ENCODE results near the gene DMRTB1.

Gene DMRTB1

GRCh38 chr1:53449021-53449420 lies 10.2 kb upstream of the DMRTB1 start:
- H3K9ac ChIP-seq (ENCODE audit: low read length in 5 of 5), result no peak overlapping the region
- no peaks in the 10 kb centered on the region for H3K4me1 ChIP-seq (ENCODE audit: control insufficient read depth in 5 of 5, insufficient read depth in 5 of 5, low read length in 5 of 5)
- H3K27me3 ChIP-seq (ENCODE audit: control insufficient read depth in 5 of 5, insufficient read depth in 4 of 5, low read length in 5 of 5), result peaks cover 0 to 4% (median 2%) of the 10 kb centered on the region in 5 donors

GRCh38 chr1:53449693-53450092 lies 9.5 kb upstream of the DMRTB1 start:
- no peak overlapping the region for H3K9ac ChIP-seq (ENCODE audit: low read length in 5 of 5)

More at GRCh38 chr1:53449021-53449420, 10.2 kb upstream of the DMRTB1 start:
- H3K36me3 ChIP-seq (ENCODE audit: control insufficient read depth in 5 of 5, insufficient read depth in 5 of 5, low read length in 5 of 5), result no peaks in the 10 kb centered on the region
- H3K9me3 ChIP-seq (ENCODE audit: control insufficient read depth in 5 of 5, low read length in 5 of 5), result no peaks in the 10 kb centered on the region
- no peak overlapping the region for H3K27ac ChIP-seq (ENCODE audit: low read depth, low read length)
- no peak overlapping the region for H3K4me3 ChIP-seq (ENCODE audit: low read depth in 1 of 5, low read length in 5 of 5)

GRCh38 chr1:53450225-53450624 lies 9.0 kb upstream of the DMRTB1 start:
- Histone ChIP-seq H3K27me3 (ENCODE audit: control insufficient read depth in 5 of 5, insufficient read depth in 4 of 5, low read length in 5 of 5) (peaks cover 0 to 4% (median 4%) of the 10 kb centered on the region in 5 donors), H3K36me3 (ENCODE audit: control insufficient read depth in 5 of 5, insufficient read depth in 5 of 5, low read length in 5 of 5) (no peaks in the 10 kb centered on the region), H3K27ac (ENCODE audit: low read depth, low read length) (no peak overlapping the region), H3K9me3 (ENCODE audit: control insufficient read depth in 5 of 5, low read length in 5 of 5) (no peaks in the 10 kb centered on the region), H3K4me1 (ENCODE audit: control insufficient read depth in 5 of 5, insufficient read depth in 5 of 5, low read length in 5 of 5) (no peaks in the 10 kb centered on the region), H3K4me3 (ENCODE audit: low read depth in 1 of 5, low read length in 5 of 5) (no peak overlapping the region), H3K9ac (ENCODE audit: low read length in 5 of 5) (no peak overlapping the region)

More at GRCh38 chr1:53449693-53450092, 9.5 kb upstream of the DMRTB1 start:
- Histone ChIP-seq H3K4me1 (ENCODE audit: control insufficient read depth in 5 of 5, insufficient read depth in 5 of 5, low read length in 5 of 5) (no peaks in the 10 kb centered on the region), H3K27ac (ENCODE audit: low read depth, low read length) (no peak overlapping the region), H3K27me3 (ENCODE audit: control insufficient read depth in 5 of 5, insufficient read depth in 4 of 5, low read length in 5 of 5) (peaks cover 0 to 4% (median 2%) of the 10 kb centered on the region in 5 donors), H3K36me3 (ENCODE audit: control insufficient read depth in 5 of 5, insufficient read depth in 5 of 5, low read length in 5 of 5) (no peaks in the 10 kb centered on the region), H3K4me3 (ENCODE audit: low read depth in 1 of 5, low read length in 5 of 5) (no peak overlapping the region), H3K9me3 (ENCODE audit: control insufficient read depth in 5 of 5, low read length in 5 of 5) (no peaks in the 10 kb centered on the region)

GRCh38 chr1:53454019-53454418 lies 5.2 kb upstream of the DMRTB1 start:
- no peak overlapping the region for H3K9ac ChIP-seq (ENCODE audit: low read length in 5 of 5)
- no peaks in the 10 kb centered on the region for H3K9me3 ChIP-seq (ENCODE audit: control insufficient read depth in 5 of 5, low read length in 5 of 5)
- H3K4me1 ChIP-seq (ENCODE audit: control insufficient read depth in 5 of 5, insufficient read depth in 5 of 5, low read length in 5 of 5), result no peaks in the 10 kb centered on the region
- H3K27ac ChIP-seq (ENCODE audit: low read depth, low read length), result no peak overlapping the region
- H3K4me3 ChIP-seq (ENCODE audit: low read depth in 1 of 5, low read length in 5 of 5), result no peak overlapping the region
- peaks cover 0 to 8% (median 3%) of the 10 kb centered on the region in 5 donors for H3K27me3 ChIP-seq (ENCODE audit: control insufficient read depth in 5 of 5, insufficient read depth in 4 of 5, low read length in 5 of 5)
- no peaks in the 10 kb centered on the region for H3K36me3 ChIP-seq (ENCODE audit: control insufficient read depth in 5 of 5, insufficient read depth in 5 of 5, low read length in 5 of 5)

- Histone ChIP-seq H3K4me1 (ENCODE audit: control insufficient read depth in 5 of 5, insufficient read depth in 5 of 5, low read length in 5 of 5) (no peaks in the 10 kb centered on the region), H3K4me3 (ENCODE audit: low read depth in 1 of 5, low read length in 5 of 5) (no peak overlapping the region), H3K9me3 (ENCODE audit: control insufficient read depth in 5 of 5, low read length in 5 of 5) (no peaks in the 10 kb centered on the region), H3K27me3 (ENCODE audit: control insufficient read depth in 5 of 5, insufficient read depth in 4 of 5, low read length in 5 of 5) (peaks cover 0 to 6% (median 0%) of the 10 kb centered on the region in 5 donors), H3K9ac (ENCODE audit: low read length in 5 of 5) (no peak overlapping the region), H3K27ac (ENCODE audit: low read depth, low read length) (no peak overlapping the region), H3K36me3 (ENCODE audit: control insufficient read depth in 5 of 5, insufficient read depth in 5 of 5, low read length in 5 of 5) (no peaks in the 10 kb centered on the region)
Observed at GRCh38 chr1:53455364-53455991, 3.7 kb upstream of the DMRTB1 start.

GRCh38 chr1:53458634-53459033 lies 565 bp upstream of the DMRTB1 start:
- H3K27me3 ChIP-seq (ENCODE audit: control insufficient read depth in 5 of 5, insufficient read depth in 4 of 5, low read length in 5 of 5), result peaks cover 0 to 11% (median 4%) of the 10 kb centered on the region in 5 donors
- no peak overlapping the region for H3K4me3 ChIP-seq (ENCODE audit: low read depth in 1 of 5, low read length in 5 of 5)
- no peaks in the 10 kb centered on the region for H3K9me3 ChIP-seq (ENCODE audit: control insufficient read depth in 5 of 5, low read length in 5 of 5)
- no peaks in the 10 kb centered on the region for H3K4me1 ChIP-seq (ENCODE audit: control insufficient read depth in 5 of 5, insufficient read depth in 5 of 5, low read length in 5 of 5)
- no peak overlapping the region for H3K9ac ChIP-seq (ENCODE audit: low read length in 5 of 5)
- no peak overlapping the region for H3K27ac ChIP-seq (ENCODE audit: low read depth, low read length)
- H3K36me3 ChIP-seq (ENCODE audit: control insufficient read depth in 5 of 5, insufficient read depth in 5 of 5, low read length in 5 of 5), result no peaks in the 10 kb centered on the region

- peaks cover 0 to 9% (median 0%) of the 10 kb centered on the region in 5 donors for H3K27me3 ChIP-seq (ENCODE audit: control insufficient read depth in 5 of 5, insufficient read depth in 4 of 5, low read length in 5 of 5)
- H3K4me3 ChIP-seq (ENCODE audit: low read depth in 1 of 5, low read length in 5 of 5), result no peak overlapping the region
- no peaks in the 10 kb centered on the region for H3K9me3 ChIP-seq (ENCODE audit: control insufficient read depth in 5 of 5, low read length in 5 of 5)
- no peaks in the 10 kb centered on the region for H3K4me1 ChIP-seq (ENCODE audit: control insufficient read depth in 5 of 5, insufficient read depth in 5 of 5, low read length in 5 of 5)
- H3K27ac ChIP-seq (ENCODE audit: low read depth, low read length), result no peak overlapping the region
- no peaks in the 10 kb centered on the region for H3K36me3 ChIP-seq (ENCODE audit: control insufficient read depth in 5 of 5, insufficient read depth in 5 of 5, low read length in 5 of 5)
- no peak overlapping the region for H3K9ac ChIP-seq (ENCODE audit: low read length in 5 of 5)
Observed at GRCh38 chr1:53460211-53460634, 1.0 kb downstream of the DMRTB1 start.

GRCh38 chr1:53460666-53461322 lies 1.6 kb downstream of the DMRTB1 start:
- Histone ChIP-seq H3K4me3 (ENCODE audit: low read depth in 1 of 5, low read length in 5 of 5) (no peak overlapping the region), H3K9ac (ENCODE audit: low read length in 5 of 5) (no peak overlapping the region), H3K4me1 (ENCODE audit: control insufficient read depth in 5 of 5, insufficient read depth in 5 of 5, low read length in 5 of 5) (no peaks in the 10 kb centered on the region), H3K27ac (ENCODE audit: low read depth, low read length) (no peak overlapping the region), H3K27me3 (ENCODE audit: control insufficient read depth in 5 of 5, insufficient read depth in 4 of 5, low read length in 5 of 5) (peaks cover 0 to 5% (median 0%) of the 10 kb centered on the region in 5 donors), H3K9me3 (ENCODE audit: control insufficient read depth in 5 of 5, low read length in 5 of 5) (no peaks in the 10 kb centered on the region), H3K36me3 (ENCODE audit: control insufficient read depth in 5 of 5, insufficient read depth in 5 of 5, low read length in 5 of 5) (no peaks in the 10 kb centered on the region)

GRCh38 chr1:53461323-53462044 lies 2.3 kb downstream of the DMRTB1 start:
- Histone ChIP-seq H3K9ac (ENCODE audit: low read length in 5 of 5) (no peak overlapping the region), H3K4me3 (ENCODE audit: low read depth in 1 of 5, low read length in 5 of 5) (no peak overlapping the region), H3K9me3 (ENCODE audit: control insufficient read depth in 5 of 5, low read length in 5 of 5) (no peaks in the 10 kb centered on the region), H3K27me3 (ENCODE audit: control insufficient read depth in 5 of 5, insufficient read depth in 4 of 5, low read length in 5 of 5) (peaks cover 0 to 5% (median 0%) of the 10 kb centered on the region in 5 donors), H3K27ac (ENCODE audit: low read depth, low read length) (no peak overlapping the region), H3K36me3 (ENCODE audit: control insufficient read depth in 5 of 5, insufficient read depth in 5 of 5, low read length in 5 of 5) (no peaks in the 10 kb centered on the region), H3K4me1 (ENCODE audit: control insufficient read depth in 5 of 5, insufficient read depth in 5 of 5, low read length in 5 of 5) (no peaks in the 10 kb centered on the region)

- Histone ChIP-seq H3K4me1 (ENCODE audit: control insufficient read depth in 5 of 5, insufficient read depth in 5 of 5, low read length in 5 of 5) (no peaks in the 10 kb centered on the region), H3K9me3 (ENCODE audit: control insufficient read depth in 5 of 5, low read length in 5 of 5) (no peaks in the 10 kb centered on the region), H3K36me3 (ENCODE audit: control insufficient read depth in 5 of 5, insufficient read depth in 5 of 5, low read length in 5 of 5) (no peaks in the 10 kb centered on the region), H3K27ac (ENCODE audit: low read depth, low read length) (no peak overlapping the region), H3K27me3 (ENCODE audit: control insufficient read depth in 5 of 5, insufficient read depth in 4 of 5, low read length in 5 of 5) (peaks cover 0 to 5% (median 0%) of the 10 kb centered on the region in 5 donors), H3K4me3 (ENCODE audit: low read depth in 1 of 5, low read length in 5 of 5) (no peak overlapping the region), H3K9ac (ENCODE audit: low read length in 5 of 5) (no peak overlapping the region)
Observed at GRCh38 chr1:53462193-53462592, 3.0 kb downstream of the DMRTB1 start.
